Stimulated activated CD4-positive, alpha-beta T cell treated with anti-CD3 and anti-CD28 coated beads, TNF-alpha, amount 100 ng/mL, for 1 hour (primary cell): ENCODE results near the gene SLC25A36.

Source experiments
- DNase-seq, 3 donors: peaks; one replicate each; pipeline ENCODE4 v3.0.0-alpha.2; 2020; ENCODE audit warnings: low read depth in 3 of 3, low spot score in 1 of 3

The SLC25A36 gene, protein sequence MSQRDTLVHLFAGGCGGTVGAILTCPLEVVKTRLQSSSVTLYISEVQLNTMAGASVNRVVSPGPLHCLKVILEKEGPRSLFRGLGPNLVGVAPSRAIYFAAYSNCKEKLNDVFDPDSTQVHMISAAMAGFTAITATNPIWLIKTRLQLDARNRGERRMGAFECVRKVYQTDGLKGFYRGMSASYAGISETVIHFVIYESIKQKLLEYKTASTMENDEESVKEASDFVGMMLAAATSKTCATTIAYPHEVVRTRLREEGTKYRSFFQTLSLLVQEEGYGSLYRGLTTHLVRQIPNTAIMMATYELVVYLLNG

GRCh38 chr3:140941434-140942220, at the start of gene SLC25A36:
TSS of gene SLC25A36 (plus strand) at chr3:140941836. CDS start at chr3:140942055, 219 bp downstream.
- peak; percentile 81 to 90 (median 83) for DNase-seq

- no peak for DNase-seq
These were observed 44.6 kb upstream of the SLC25A36 start for GRCh38 chr3:140896997-140897396.

DNA sequence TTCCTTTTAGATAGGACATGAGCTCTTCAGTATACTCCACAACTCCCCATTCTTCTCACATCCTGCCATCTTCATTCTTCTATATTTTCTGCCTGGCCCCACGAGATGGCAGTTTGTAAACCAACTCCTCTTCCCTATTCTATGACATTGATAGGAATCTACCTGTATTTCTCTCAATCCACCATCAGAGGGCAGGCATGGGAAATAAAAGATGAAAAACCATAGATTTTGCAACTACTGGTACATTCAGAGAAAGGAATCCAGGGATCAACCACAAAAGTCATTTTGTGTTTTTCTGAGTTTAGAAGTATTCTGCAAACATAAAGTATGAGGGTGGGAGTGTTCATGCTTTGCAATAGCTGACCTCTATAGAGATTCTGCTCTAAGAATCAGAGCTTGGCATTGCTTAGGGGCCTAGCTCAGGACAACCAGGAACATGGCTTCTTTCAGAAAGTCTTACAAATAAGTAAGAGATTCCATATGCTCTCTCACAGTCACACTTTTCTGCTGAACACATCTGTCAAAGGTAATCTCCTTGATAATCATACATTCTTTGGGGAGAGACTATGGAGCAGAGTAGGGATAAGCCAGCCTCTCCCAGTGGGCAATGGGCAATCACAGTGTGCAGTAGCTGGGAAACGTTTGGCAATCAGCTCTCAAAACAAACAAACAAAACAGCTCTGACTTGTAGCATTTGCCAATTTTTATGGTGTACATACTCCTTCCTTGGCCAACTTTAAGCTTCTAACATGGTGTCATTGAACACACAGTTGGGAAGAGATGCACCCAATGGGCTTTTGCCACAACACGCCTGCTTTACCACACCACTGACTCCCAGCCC, 43.1 kb upstream of the SLC25A36 start:
- no peak for DNase-seq

DNA sequence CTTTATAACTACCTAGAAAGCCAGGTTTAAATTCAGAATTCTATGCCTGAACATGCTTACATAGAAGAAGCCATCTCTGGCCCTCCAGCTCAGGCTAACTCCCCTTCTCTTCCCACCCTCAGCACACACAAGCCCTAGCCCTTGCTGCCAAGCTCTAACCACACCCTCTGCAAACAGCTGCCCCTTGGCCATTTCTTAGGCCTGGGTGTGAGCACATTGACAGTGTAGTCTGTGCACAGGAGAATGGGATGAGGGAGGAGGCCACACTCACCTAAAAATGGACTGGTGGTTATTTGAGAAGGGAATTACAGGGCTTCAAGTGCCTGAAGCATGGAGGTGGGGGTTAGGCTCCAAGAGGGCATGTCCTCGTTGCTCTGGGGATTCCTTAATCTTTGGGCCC, 42.3 kb upstream of the SLC25A36 start:
- no peak for DNase-seq

DNA sequence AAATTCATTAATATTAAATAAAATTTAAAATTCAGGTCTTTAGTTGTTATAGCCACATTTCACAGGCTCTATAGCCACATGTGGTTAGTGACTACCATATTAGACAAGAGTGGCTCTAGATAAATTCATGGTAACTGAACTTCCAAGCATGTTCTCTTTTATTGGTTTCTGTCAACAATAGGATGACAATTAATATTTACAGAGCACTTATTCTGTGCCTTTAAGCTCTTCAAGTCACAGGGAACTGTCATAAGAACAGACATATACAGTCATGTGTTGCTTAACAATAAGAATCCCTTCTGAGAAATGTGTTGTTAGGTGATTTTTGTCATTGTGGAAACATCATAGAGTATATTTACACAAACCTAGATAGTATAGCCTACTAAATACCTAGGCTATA, 38.8 kb upstream of the SLC25A36 start:
- no peak for DNase-seq

GRCh38 chr3:140903196-140903595, 38.4 kb upstream of the SLC25A36 start:
- DNase-seq = no peak

DNA sequence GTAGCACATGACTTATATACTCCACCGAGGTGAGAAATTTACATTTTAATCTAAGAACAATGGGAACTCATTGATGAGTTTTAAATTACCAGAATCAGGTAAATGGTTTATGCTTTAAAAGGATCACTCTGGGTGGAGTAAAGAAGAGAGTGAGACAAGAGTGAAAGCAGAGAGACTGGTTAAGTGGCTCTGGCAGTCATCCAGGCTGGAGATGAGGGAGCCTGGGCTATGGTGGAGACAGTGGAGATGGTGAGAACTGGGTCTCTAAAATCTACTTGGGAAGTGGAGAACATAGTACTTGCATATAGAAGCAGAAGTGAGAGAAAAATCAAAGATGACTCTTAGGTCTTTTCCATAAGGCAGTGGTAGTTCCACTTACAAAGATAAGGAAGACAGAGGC, 37.1 kb upstream of the SLC25A36 start:
- no peak for DNase-seq

DNA sequence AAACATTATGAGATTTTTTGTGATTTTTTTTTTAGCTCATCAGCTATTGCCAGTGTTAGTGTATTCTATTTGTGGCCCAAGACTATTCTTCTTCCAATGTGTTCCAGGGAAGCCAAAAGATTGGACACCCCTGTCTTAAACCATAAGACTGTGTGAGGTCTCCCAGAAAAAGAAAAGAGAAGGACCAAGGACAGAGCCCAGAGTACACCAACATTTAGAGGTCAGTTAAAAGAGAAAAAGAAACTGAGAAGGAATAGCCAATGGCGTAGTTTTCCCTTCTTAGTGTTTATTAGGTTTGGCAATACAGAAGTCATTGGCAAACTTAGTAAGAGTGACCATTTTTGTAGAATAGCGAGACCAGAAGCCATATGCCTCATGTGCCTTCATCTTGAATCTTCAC, 36.1 kb upstream of the SLC25A36 start:
- no peak for DNase-seq

GRCh38 chr3:140906785-140907184, 34.9 kb upstream of the SLC25A36 start:
- no peak for DNase-seq

DNA sequence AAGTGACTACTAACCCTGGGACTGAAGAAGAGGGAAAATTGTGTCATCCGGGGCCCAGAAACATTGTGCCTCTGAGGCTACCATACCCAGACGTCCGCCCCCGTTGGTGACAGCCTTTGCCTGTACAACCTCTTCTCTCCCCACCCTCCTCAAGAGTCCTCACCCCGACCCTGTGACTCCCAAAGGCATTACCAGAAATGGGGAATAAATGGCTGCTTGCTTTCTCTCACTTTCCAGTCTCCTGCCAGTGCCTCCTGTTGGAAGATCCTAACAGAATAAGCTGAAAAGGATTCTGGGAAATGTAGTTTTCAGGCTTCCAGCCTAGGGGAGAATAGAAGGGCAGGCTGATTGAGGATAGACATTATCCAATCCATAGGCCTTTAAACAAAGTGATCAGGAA, 30.8 kb upstream of the SLC25A36 start:
- no peak for DNase-seq

DNA sequence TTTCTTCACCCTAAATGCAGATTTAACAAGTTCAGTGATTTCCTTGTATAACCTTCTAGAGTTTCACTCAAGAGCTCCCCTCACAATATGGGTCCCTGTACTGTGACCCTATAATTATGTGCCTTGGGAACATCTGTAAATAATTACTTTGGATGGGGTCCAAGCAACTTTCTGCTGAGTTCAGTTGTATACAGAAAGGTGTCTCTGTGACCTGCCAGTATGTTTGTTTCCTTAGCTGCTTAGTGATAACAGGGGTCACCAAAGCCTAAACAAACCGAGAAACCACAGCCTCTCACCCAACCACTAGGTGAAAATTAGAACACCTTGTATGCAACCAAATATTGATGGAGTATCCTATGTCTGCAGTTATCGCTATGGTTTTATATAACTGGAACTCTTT, 29.8 kb upstream of the SLC25A36 start:
- no peak for DNase-seq

GRCh38 chr3:140913728-140914127, 27.9 kb upstream of the SLC25A36 start:
- no peak for DNase-seq

- no peak for DNase-seq
These were observed 27.2 kb upstream of the SLC25A36 start for GRCh38 chr3:140914384-140914945.

GRCh38 chr3:140916603-140917002, 25.0 kb upstream of the SLC25A36 start:
- DNase-seq = no peak

DNA sequence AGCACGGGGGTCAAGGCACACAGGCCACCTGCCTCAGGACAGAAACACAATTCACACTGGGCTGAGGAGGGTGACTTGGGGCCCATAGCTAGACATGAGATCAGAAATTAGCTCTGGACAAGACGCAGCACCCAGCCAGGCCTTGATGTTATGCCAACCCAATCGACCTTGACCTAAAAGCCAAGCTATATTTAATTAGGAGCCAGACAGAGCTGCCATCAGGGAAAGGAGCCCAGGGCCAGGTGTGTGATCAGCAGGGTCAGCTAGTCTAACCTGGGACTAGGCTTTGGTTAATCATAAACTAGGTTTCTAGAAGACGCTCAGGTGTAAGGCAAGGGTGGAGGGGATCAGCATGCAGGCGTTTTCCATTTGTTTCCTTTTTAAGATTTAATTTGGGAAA, 23.9 kb upstream of the SLC25A36 start:
- DNase-seq = no peak

DNA sequence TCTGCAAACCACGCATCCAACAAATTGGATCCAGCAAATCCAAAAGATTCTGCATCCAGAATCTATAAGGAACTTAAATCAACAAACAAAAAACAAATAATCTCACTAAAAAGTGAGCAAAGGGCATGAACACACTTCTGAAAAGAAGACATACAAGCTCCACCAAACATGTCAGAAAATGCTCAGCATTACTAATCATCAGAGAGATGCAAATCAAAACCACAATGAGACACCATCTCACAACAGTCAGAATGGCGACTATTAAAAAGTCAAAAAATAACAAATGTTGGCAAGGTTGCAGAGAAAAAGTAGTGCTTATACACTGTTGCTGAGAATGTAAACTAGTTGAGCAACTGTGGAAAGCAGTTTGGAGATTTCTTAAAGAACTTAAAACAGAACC, 21.6 kb upstream of the SLC25A36 start:
- no peak for DNase-seq

DNA sequence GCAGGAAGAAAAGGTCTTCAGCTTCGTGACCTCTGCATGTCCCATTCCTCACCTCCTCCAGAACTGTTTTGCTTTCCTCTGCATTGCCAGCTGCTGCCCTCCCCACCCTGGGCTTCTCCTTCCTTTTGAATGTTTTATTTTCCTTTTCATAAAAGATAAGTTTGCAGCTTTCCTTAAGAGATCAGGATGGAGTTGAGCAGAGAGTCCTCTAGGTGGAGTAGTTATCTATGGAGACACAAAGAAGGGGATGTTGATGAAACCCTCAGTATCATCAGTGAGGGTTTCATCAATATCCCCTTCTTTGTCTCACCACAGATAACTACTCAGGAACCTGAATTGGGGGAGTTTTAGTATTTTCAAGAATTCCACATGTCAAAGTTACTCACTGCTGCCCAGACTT, 19.0 kb upstream of the SLC25A36 start:
- no peak for DNase-seq

GRCh38 chr3:140924097-140924873, 17.4 kb upstream of the SLC25A36 start:
- DNase-seq = no peak

GRCh38 chr3:140927279-140928069, 14.2 kb upstream of the SLC25A36 start:
- no peak for DNase-seq

DNA sequence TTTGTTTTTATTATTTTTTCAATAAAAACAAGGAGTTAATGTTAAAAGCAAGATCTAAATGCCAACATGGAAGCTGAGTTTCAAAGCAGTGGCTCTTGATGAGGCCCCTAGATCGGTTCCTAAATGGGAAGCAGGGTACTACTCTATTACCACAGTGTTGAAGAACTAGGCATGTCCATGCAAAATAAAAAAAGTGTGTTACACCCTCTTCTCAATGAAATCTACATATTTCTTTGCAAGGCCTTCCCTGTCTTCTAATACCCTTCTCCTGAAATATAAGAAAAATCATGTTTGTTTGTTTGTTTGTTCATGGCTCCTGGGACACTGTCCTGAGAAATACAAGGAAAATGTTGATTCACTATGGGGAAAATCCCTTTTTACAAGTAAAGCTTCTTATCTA, 12.2 kb upstream of the SLC25A36 start:
- DNase-seq = no peak
